ENCODE data around the gene FCRL2. TPM values are rescaled to one million over a fixed set of nuclear protein-coding genes. Genes with fewer than 3 reads are reported as not detected.
"Not testable (repeated sequence)": the region's sequence is repeated elsewhere in the genome, so short reads cannot be mapped to it uniquely, and the experiment has no call there.

The FCRL2 gene
- total RNA-seq, 4 donors from 2014 or later: 0.27 TPM; not detected in 3

DNA sequence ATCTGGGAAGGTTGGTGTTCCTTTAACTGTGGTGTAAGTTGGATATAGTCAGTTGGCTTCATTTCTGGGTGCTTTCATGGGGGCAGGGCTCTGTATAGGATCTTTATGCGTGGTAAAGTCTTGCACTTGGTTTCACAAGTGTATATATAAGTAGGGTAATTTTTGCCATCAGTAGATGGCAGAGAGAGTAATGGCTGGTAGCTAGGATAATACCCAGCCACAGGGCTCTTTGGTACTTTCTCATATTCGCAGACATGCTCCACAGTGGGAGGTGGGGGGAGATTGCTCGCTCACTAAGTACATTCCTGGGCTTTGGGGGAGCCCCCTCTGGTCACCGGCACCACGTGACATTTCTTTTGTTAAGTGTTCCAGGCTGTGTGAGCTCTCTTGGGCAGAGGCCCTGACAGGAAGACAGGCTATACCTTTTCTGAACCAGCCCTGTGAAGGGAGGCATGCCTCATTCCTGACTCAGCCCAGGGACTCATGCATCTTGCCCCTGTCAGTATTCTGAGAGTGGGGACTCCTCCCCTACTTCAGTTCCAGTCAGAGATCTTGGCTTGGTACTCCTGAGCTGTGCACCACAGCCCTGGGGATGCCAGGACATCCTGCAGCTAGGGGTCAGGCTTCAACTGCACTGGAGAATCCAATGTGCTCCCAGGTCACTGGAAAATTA is 37.6 kb downstream of the FCRL2 start:
- no peaks in the 10 kb centered on the region for H3K4me1 ChIP-seq
- H3K36me3 ChIP-seq: no peaks in the 10 kb centered on the region
- no peak for TF ChIP-seq POLR2A (IDR thresholded peaks at IDR 0.05)
- ATAC-seq: no peak
- H3K9me3 ChIP-seq: peaks cover 0 to 4% (median 0%) of the 10 kb centered on the region in 3 donors
- 40 to 57% methylated on average over 1 to 4 of the region's 5 CpGs for WGBS, 2 donors (ENCODE audit: low coverage in 1 of 2)
- H3K4me3 ChIP-seq: no peak overlapping the region
- H3K27me3 ChIP-seq: no peaks in the 10 kb centered on the region
- H3K27ac ChIP-seq: no peak overlapping the region

DNA sequence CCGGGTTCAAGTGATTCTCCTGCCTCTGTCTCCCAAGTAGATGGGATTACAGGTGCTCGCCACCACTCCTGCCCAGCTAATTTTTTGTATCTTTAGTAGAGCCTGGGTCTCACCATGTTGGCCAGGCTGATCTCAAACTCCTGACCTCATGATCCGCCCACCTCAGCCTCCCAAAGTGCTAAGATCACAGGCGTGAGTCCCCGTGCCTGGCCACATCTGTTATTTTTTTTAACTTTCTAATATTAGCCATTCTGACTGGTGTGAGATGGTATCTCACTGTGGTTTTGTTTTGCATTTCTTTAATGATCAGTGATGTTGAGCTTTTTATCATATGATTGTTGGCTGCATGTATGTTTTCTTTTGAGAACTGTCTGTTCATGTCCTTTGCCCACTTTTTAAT is 40.9 kb downstream of the FCRL2 start:
- not testable (repeated sequence) for H3K27ac ChIP-seq, ATAC-seq, H3K9me3 ChIP-seq, H3K4me1 ChIP-seq, H3K4me3 ChIP-seq, H3K36me3 ChIP-seq, H3K27me3 ChIP-seq
- 86% methylated on average over 5 of the region's 5 CpGs; no CpG with 5 or more reads in 1 of the 2 donors for WGBS, 2 donors (ENCODE audit: low coverage in 1 of 2)

DNA sequence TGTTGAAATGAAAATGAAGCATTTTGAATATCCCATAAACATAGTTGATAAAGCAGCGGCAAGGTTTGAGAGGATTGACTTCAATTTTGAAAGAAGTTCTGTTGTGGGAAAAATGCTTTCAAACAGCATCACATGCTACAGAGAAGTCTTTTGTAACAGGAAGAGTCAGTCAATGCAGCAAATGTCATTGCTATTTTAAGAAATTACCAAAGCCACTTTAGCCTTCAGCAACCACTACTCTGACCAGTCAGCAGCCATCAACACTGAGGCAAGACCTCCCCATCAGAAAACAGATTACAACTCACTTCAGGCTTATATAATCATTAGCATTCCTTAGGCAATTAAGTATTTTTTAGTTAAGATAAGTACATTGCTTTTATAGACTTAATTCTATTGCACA is 42.6 kb downstream of the FCRL2 start:
- H3K9me3 ChIP-seq: no peaks in the 10 kb centered on the region
- no peaks in the 10 kb centered on the region for H3K4me1 ChIP-seq
- WGBS, 2 donors (ENCODE audit: low coverage in 1 of 2): 56% methylated on average over 1 of the region's 1 CpG; no CpG with 5 or more reads in 1 of the 2 donors
- no peaks in the 10 kb centered on the region for H3K36me3 ChIP-seq
- no peak overlapping the region for H3K27ac ChIP-seq
- no peak overlapping the region for H3K4me3 ChIP-seq
- no peak for TF ChIP-seq POLR2A (IDR thresholded peaks at IDR 0.05)
- no peaks in the 10 kb centered on the region for H3K27me3 ChIP-seq
- ATAC-seq: no peak

DNA sequence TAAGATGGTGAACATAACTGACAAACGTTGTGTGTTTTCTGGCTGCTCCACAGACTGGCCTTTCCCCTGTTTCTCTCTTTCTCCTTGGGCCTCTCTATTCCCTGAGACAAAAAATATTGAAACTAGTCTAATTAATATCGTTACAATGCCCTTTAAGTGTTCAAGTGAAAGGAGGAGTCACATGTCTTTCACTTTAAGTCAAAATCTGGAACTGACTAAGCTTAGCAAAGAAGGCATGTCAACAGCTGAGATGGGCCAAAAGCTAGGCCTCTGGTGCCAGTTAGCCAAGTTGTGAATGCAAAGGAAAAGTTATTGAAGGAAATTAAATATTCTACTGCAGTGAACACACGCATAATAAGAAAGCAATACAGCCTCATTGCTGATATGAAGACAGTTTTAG is 44.2 kb downstream of the FCRL2 start:
- ATAC-seq: no peak
- no peak overlapping the region for H3K4me3 ChIP-seq
- H3K9me3 ChIP-seq: no peaks in the 10 kb centered on the region
- H3K36me3 ChIP-seq: no peaks in the 10 kb centered on the region
- no peaks in the 10 kb centered on the region for H3K4me1 ChIP-seq
- no peak overlapping the region for H3K27ac ChIP-seq
- no peak for TF ChIP-seq EP300 (IDR thresholded peaks at IDR 0.05)
- TF ChIP-seq POLR2A (IDR thresholded peaks at IDR 0.05): no peak
- TF ChIP-seq, protein P1, sequence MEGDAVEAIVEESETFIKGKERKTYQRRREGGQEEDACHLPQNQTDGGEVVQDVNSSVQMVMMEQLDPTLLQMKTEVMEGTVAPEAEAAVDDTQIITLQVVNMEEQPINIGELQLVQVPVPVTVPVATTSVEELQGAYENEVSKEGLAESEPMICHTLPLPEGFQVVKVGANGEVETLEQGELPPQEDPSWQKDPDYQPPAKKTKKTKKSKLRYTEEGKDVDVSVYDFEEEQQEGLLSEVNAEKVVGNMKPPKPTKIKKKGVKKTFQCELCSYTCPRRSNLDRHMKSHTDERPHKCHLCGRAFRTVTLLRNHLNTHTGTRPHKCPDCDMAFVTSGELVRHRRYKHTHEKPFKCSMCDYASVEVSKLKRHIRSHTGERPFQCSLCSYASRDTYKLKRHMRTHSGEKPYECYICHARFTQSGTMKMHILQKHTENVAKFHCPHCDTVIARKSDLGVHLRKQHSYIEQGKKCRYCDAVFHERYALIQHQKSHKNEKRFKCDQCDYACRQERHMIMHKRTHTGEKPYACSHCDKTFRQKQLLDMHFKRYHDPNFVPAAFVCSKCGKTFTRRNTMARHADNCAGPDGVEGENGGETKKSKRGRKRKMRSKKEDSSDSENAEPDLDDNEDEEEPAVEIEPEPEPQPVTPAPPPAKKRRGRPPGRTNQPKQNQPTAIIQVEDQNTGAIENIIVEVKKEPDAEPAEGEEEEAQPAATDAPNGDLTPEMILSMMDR (IDR thresholded peaks at IDR 0.05): no peak
- no peak for TF ChIP-seq POLR2AphosphoS5 (IDR thresholded peaks at IDR 0.05)
- 75 to 79% methylated on average over 2 to 3 of the region's 3 CpGs for WGBS, 2 donors (ENCODE audit: low coverage in 1 of 2)
- H3K27me3 ChIP-seq: no peaks in the 10 kb centered on the region

DNA sequence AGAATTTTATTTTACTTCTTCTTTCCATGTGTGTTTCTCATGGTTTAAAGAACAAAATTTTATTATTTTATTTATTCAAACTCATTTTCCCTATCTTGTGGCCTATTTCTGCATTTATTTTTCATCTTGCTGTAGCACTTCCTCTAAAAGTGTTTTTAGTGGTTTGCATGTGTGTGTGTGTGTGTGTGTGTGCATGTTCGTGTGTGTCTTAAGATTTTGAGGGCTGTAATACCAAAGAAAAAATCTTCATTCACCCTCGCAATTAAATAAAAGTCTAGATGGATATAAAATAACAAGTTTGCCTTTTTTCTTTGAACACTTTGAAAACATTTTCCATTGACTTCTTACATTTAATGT is 51.7 kb downstream of the FCRL2 start:
- Histone ChIP-seq H3K9me3 (peaks cover 0 to 6% (median 0%) of the 10 kb centered on the region in 3 donors), H3K4me1 (no peaks in the 10 kb centered on the region), H3K27me3 (peaks cover 3% of the 10 kb centered on the region), H3K27ac (no peak overlapping the region), H3K4me3 (no peak overlapping the region), H3K36me3 (no peaks in the 10 kb centered on the region)
- no peak for TF ChIP-seq POLR2AphosphoS5 (IDR thresholded peaks at IDR 0.05)
- no peak for TF ChIP-seq POLR2A (IDR thresholded peaks at IDR 0.05)
- TF ChIP-seq EP300 (IDR thresholded peaks at IDR 0.05): no peak
- ATAC-seq: no peak
- WGBS, 2 donors (ENCODE audit: low coverage in 1 of 2): 54 to 67% methylated on average over 2 of the region's 2 CpGs

DNA sequence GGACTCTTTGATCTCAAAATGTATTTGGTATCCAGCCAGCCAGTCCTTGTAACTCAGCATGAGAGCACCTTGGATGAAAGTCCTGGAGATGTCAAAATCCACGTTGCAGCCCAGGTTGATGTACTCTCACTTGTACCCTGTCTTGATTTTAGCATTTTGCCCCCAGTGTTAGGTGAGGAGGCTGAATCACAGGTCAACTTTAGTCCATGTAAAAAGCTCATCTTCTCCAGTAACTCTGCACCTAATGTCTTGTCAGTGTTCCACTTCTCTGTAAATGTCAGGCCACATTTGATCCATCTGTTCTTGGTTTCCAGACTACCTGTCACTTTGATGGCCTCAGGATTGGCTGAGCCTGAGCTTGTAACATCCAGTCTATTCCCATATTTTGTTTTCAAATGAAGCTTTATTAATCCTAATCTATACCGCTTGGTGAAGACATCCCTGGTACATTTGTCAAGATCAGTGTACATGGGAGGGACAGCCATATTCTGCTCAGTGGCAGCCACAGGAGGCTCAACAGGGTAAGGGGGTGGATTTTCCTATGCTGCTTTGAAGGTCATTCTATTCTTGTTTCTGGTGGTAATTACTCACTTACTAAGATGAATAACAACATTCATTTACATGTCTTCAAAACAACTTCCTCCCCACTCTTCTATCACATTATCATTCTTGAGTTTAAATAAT is 52.3 kb downstream of the FCRL2 start:
- no peak overlapping the region for H3K27ac ChIP-seq
- peaks cover 0 to 6% (median 0%) of the 10 kb centered on the region in 3 donors for H3K9me3 ChIP-seq
- no peak overlapping the region for H3K4me3 ChIP-seq
- no peaks in the 10 kb centered on the region for H3K4me1 ChIP-seq
- H3K27me3 ChIP-seq: peaks cover 3% of the 10 kb centered on the region
- 30 to 75% methylated on average over 1 to 2 of the region's 2 CpGs for WGBS, 2 donors (ENCODE audit: low coverage in 1 of 2)
- TF ChIP-seq EP300 (IDR thresholded peaks at IDR 0.05) (no peak), POLR2AphosphoS5 (IDR thresholded peaks at IDR 0.05) (no peak), POLR2A (IDR thresholded peaks at IDR 0.05) (no peak)
- TF ChIP-seq, protein P1 (IDR thresholded peaks at IDR 0.05): no peak
- H3K36me3 ChIP-seq: no peaks in the 10 kb centered on the region
- no peak for ATAC-seq

DNA sequence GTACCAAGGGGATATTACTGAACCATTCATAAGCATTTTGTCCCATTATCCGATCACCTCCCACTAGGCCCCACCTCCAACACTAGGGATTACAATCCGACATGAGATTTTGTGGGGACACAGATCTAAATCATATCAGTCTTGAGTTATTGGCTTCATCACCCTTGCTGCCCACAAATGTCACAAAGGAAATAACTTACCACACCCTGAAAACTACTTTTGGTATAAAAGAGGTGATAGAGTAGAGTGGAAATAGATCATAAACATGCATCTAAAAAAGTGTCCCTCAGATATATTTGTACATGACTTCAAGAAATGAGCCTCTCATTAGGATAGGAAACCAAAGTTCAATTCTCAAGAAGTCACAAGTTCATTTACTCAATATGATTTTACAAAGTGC is 53.8 kb downstream of the FCRL2 start:
- no peaks in the 10 kb centered on the region for H3K36me3 ChIP-seq
- H3K4me1 ChIP-seq: no peaks in the 10 kb centered on the region
- WGBS, 2 donors (ENCODE audit: low coverage in 1 of 2): 80 to 84% methylated on average over 2 of the region's 2 CpGs
- H3K27me3 ChIP-seq: peaks cover 3% of the 10 kb centered on the region
- no peak overlapping the region for H3K27ac ChIP-seq
- TF ChIP-seq EP300 (IDR thresholded peaks at IDR 0.05) (no peak), POLR2A (IDR thresholded peaks at IDR 0.05) (no peak)
- ATAC-seq: no peak
- H3K9me3 ChIP-seq: peaks cover 0 to 6% (median 0%) of the 10 kb centered on the region in 3 donors
- H3K4me3 ChIP-seq: no peak overlapping the region
